ENCODE data around the gene SCYL3. TPM values are rescaled to one million over a fixed set of nuclear protein-coding genes. Genes with fewer than 3 reads are reported as not detected.

SCYL3 gene
- polyA plus RNA-seq, 1 of the 3 experiments (the other 2 are of a cell fraction) = 5.9 TPM

GRCh38 chr1:169821500-169821899 is 72.2 kb downstream of the SCYL3 start:
- ChIA-PET POLR2A (no interaction called here), CTCF (interaction anchor here (1.0 kb wide), 1 partner anchor 11 kb away, joined by 4 read pairs; no protein-coding TSS in a partner anchor)
- TF ChIP-seq SIN3A (IDR thresholded peaks at IDR 0.05; ENCODE audit: borderline replicate concordance, low read depth, low read length) (no peak), TEAD4 (IDR thresholded peaks at IDR 0.05; ENCODE audit: borderline replicate concordance, insufficient read depth) (no peak), TAF1 (IDR thresholded peaks at IDR 0.05; ENCODE audit: borderline replicate concordance, low read depth, low read length) (no peak), NRF1 (IDR thresholded peaks at IDR 0.05; ENCODE audit: low read depth, low read length) (no peak)
- H3K4me1 ChIP-seq (ENCODE audit: control insufficient read depth in 1 of 2, insufficient read depth in 2 of 2, low read depth in 1 of 2, low read length in 1 of 2) = no peaks in the 10 kb centered on the region
- no peaks in the 10 kb centered on the region for H3F3A ChIP-seq (replicated peaks; ENCODE audit: insufficient read depth)
- H3K4me3 ChIP-seq (ENCODE audit: low read depth in 2 of 2, low read length in 1 of 2) = no peak overlapping the region
- H3K9me3 ChIP-seq = no peaks in the 10 kb centered on the region
- H3K9me2 ChIP-seq = no peaks in the 10 kb centered on the region
- WGBS (ENCODE audit: low lambda C conversion rate) = 91% methylated on average over 7 of the region's 7 CpGs
- H3K79me2 ChIP-seq (ENCODE audit: insufficient read depth) = no peaks in the 10 kb centered on the region
- H3K27me3 ChIP-seq (ENCODE audit: insufficient read depth) = no peaks in the 10 kb centered on the region
- no peak overlapping the region for H3K4me2 ChIP-seq
- H3K36me3 ChIP-seq (replicated peaks in 1 of 2; ENCODE audit: control insufficient read depth in 1 of 2, insufficient read depth in 2 of 2, low read length in 1 of 2) = peaks cover 29 to 30% of the 10 kb centered on the region in 2 experiments
- no peak for DNase-seq
- no peak overlapping the region for H2AFZ ChIP-seq (ENCODE audit: low read depth)
- H3K9ac ChIP-seq = no peak overlapping the region
- H3K27ac ChIP-seq (ENCODE audit: low read depth in 2 of 2, low read length in 1 of 2) = no peak overlapping the region
- no peaks in the 10 kb centered on the region for H4K20me1 ChIP-seq (ENCODE audit: insufficient read depth)

- 100% methylated on average over 1 of the region's 1 CpG for WGBS (ENCODE audit: low lambda C conversion rate)
- no peak overlapping the region for H3K4me2 ChIP-seq
- H3K79me2 ChIP-seq (ENCODE audit: insufficient read depth) = no peaks in the 10 kb centered on the region
- peaks cover 21 to 42% of the 10 kb centered on the region in 2 experiments for H3K36me3 ChIP-seq (replicated peaks in 1 of 2; ENCODE audit: control insufficient read depth in 1 of 2, insufficient read depth in 2 of 2, low read length in 1 of 2)
- DNase-seq = no peak
- no peak overlapping the region for H2AFZ ChIP-seq (ENCODE audit: low read depth)
- no peaks in the 10 kb centered on the region for H3K9me2 ChIP-seq
- H3K27me3 ChIP-seq (ENCODE audit: insufficient read depth) = no peaks in the 10 kb centered on the region
- ChIA-PET CTCF (no interaction called here), POLR2A (no interaction called here)
- no peak overlapping the region for H3K4me3 ChIP-seq (ENCODE audit: low read depth in 2 of 2, low read length in 1 of 2)
- H3F3A ChIP-seq (replicated peaks; ENCODE audit: insufficient read depth) = no peaks in the 10 kb centered on the region
- no peak overlapping the region for H3K9ac ChIP-seq
- no peak for TF ChIP-seq EP300 (IDR thresholded peaks at IDR 0.05; ENCODE audit: borderline replicate concordance in 1 of 2, low read depth in 1 of 2, low read length in 1 of 2)
- TF ChIP-seq GATA2 (CRISPR knock-in tag; IDR thresholded peaks at IDR 0.05) = no peak
- no peak for TF ChIP-seq MEF2A (IDR thresholded peaks at IDR 0.05; ENCODE audit: borderline replicate concordance, low read depth)
- no peak for TF ChIP-seq SIN3A (IDR thresholded peaks at IDR 0.05; ENCODE audit: borderline replicate concordance, low read depth, low read length)
- TF ChIP-seq, protein P1, sequence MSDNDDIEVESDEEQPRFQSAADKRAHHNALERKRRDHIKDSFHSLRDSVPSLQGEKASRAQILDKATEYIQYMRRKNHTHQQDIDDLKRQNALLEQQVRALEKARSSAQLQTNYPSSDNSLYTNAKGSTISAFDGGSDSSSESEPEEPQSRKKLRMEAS (IDR thresholded peaks at IDR 0.05; ENCODE audit: low read depth) = no peak
- TF ChIP-seq TEAD4 (IDR thresholded peaks at IDR 0.05; ENCODE audit: borderline replicate concordance, insufficient read depth) = no peak
- TF ChIP-seq, protein P2, sequence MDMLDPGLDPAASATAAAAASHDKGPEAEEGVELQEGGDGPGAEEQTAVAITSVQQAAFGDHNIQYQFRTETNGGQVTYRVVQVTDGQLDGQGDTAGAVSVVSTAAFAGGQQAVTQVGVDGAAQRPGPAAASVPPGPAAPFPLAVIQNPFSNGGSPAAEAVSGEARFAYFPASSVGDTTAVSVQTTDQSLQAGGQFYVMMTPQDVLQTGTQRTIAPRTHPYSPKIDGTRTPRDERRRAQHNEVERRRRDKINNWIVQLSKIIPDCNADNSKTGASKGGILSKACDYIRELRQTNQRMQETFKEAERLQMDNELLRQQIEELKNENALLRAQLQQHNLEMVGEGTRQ (IDR thresholded peaks at IDR 0.05; ENCODE audit: borderline replicate concordance, low read depth, low read length) = no peak
- TF ChIP-seq, protein P3, sequence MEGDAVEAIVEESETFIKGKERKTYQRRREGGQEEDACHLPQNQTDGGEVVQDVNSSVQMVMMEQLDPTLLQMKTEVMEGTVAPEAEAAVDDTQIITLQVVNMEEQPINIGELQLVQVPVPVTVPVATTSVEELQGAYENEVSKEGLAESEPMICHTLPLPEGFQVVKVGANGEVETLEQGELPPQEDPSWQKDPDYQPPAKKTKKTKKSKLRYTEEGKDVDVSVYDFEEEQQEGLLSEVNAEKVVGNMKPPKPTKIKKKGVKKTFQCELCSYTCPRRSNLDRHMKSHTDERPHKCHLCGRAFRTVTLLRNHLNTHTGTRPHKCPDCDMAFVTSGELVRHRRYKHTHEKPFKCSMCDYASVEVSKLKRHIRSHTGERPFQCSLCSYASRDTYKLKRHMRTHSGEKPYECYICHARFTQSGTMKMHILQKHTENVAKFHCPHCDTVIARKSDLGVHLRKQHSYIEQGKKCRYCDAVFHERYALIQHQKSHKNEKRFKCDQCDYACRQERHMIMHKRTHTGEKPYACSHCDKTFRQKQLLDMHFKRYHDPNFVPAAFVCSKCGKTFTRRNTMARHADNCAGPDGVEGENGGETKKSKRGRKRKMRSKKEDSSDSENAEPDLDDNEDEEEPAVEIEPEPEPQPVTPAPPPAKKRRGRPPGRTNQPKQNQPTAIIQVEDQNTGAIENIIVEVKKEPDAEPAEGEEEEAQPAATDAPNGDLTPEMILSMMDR (IDR thresholded peaks at IDR 0.05) = no peak
- TF ChIP-seq ELF1 (IDR thresholded peaks at IDR 0.05) = no peak
- no peak for TF ChIP-seq TAF1 (IDR thresholded peaks at IDR 0.05; ENCODE audit: borderline replicate concordance, low read depth, low read length)
- no peak for TF ChIP-seq JUND (IDR thresholded peaks at IDR 0.05)
- no peak for TF ChIP-seq RXRA (IDR thresholded peaks at IDR 0.05; ENCODE audit: borderline replicate concordance, low read depth)
- no peak for TF ChIP-seq SMC3 (IDR thresholded peaks at IDR 0.05; ENCODE audit: low read depth, low read length)
- TF ChIP-seq PBX3 (IDR thresholded peaks at IDR 0.05) = no peak
- no peak for TF ChIP-seq YY1 (IDR thresholded peaks at IDR 0.05; ENCODE audit: low read depth)
- no peaks in the 10 kb centered on the region for H3K9me3 ChIP-seq
- no peak overlapping the region for H3K27ac ChIP-seq (ENCODE audit: low read depth in 2 of 2, low read length in 1 of 2)
- no peaks in the 10 kb centered on the region for H4K20me1 ChIP-seq (ENCODE audit: insufficient read depth)
- H3K4me1 ChIP-seq (ENCODE audit: control insufficient read depth in 1 of 2, insufficient read depth in 2 of 2, low read depth in 1 of 2, low read length in 1 of 2) = no peaks in the 10 kb centered on the region
These were observed 77.1 kb downstream of the SCYL3 start for GRCh38 chr1:169816617-169817016.

All from SK-N-SH (cell line).